ENCODE measurements around the gene SHISA2.

GRCh38 chr13:26061256-26061655 is 9.4 kb upstream of the SHISA2 start:
- TF ChIP-seq CTCF (IDR thresholded peaks at IDR 0.05) (no peak), POLR2A (IDR thresholded peaks at IDR 0.05) (no peak)
